C4-2B (cell line): ENCODE data around the gene VPS13A.
A peak's percentile ranks its signal among the peaks of the same experiment; 100 is the strongest.

Source experiments
- H3K27ac ChIP-seq: fragments of 450-650 bp; 2 replicates; pipeline ENCODE4 v1.5.1; 2017
- CTCF ChIP-seq: fragments of 450-650 bp; conservative IDR thresholded peaks from 2 replicates; pipeline ENCODE4 v1.5.1; 2017; ENCODE audit warnings: mild to moderate bottlenecking
- ZFX ChIP-seq: fragments of 450-650 bp; IDR thresholded peaks from 2 replicates; pipeline ENCODE4 v1.6.1; 2017

VPS13A gene

GRCh38 chr9:77177143-77177893 lies at the start of gene VPS13A:
Gene VPS13A, plus strand, starts transcription at chr9:77177534. Its CDS starts 171 bp downstream, at chr9:77177705.
- TF ChIP-seq ZFX (peak; percentile 54), CTCF (peak; percentile 57)
- H3K27ac ChIP-seq, result peak within 1 kb of the TSS; percentile 96

GRCh38 chr9:77128125-77128789 lies 49.1 kb upstream of the VPS13A start:
- no peak for TF ChIP-seq CTCF
- no peak for TF ChIP-seq ZFX
- no peak overlapping the region for H3K27ac ChIP-seq

- no peak overlapping the region for H3K27ac ChIP-seq
- TF ChIP-seq ZFX, result no peak
These were observed 45.9 kb upstream of the VPS13A start for GRCh38 chr9:77131399-77131798.

- no peak for TF ChIP-seq ZFX
- TF ChIP-seq CTCF, result no peak
- no peak overlapping the region for H3K27ac ChIP-seq
These were observed 44.3 kb upstream of the VPS13A start for GRCh38 chr9:77133011-77133410.

- H3K27ac ChIP-seq, result peak overlapping the region; percentile 87
- TF ChIP-seq CTCF (no peak), ZFX (no peak)
These were observed 35.0 kb upstream of the VPS13A start for GRCh38 chr9:77142366-77142765.

GRCh38 chr9:77149879-77150278 lies 27.5 kb upstream of the VPS13A start:
- peak overlapping the region; percentile 31 for H3K27ac ChIP-seq
- TF ChIP-seq CTCF (no peak), ZFX (no peak)

GRCh38 chr9:77152289-77152688 lies 25.0 kb upstream of the VPS13A start:
- no peak for TF ChIP-seq CTCF
- TF ChIP-seq ZFX, result no peak
- H3K27ac ChIP-seq, result no peak overlapping the region
